HepG2 (cell line): ENCODE results near the gene BTN1A1. TPM values are rescaled to one million over a fixed set of nuclear protein-coding genes. Genes with fewer than 3 reads are reported as not detected.

ENCODE experiments used
- ARNTL ChIP-seq: sonication (generic); formaldehyde crosslinking; IDR thresholded peaks from 2 replicates; pipeline ENCODE4 v1.4.0; 2020; ENCODE audit warnings: mild to moderate bottlenecking, missing genetic modification reagents
- BATF2 ChIP-seq: sonication (generic); formaldehyde crosslinking; IDR thresholded peaks from 2 replicates; pipeline ENCODE4 v1.8.0; 2022; ENCODE audit warnings: mild to moderate bottlenecking, missing genetic modification reagents, moderate library complexity
- FLYWCH1 ChIP-seq: sonication (generic); formaldehyde crosslinking; IDR thresholded peaks from 2 replicates; pipeline ENCODE4 v1.8.1; 2023; ENCODE audit warnings: mild to moderate bottlenecking, missing genetic modification reagents
- FOXO4 ChIP-seq: sonication (generic); formaldehyde crosslinking; conservative IDR thresholded peaks from 2 replicates; pipeline ENCODE4 v1.8.1; 2023; ENCODE audit warnings: missing genetic modification reagents
- HNRNPL ChIP-seq: fragments of 200-400 bp; formaldehyde crosslinking; IDR thresholded peaks from 2 replicates; pipeline ENCODE4 v1.6.1; 2017; ENCODE audit warnings: mild to moderate bottlenecking, low read depth, low read length
- PBX3 ChIP-seq: sonication (generic); formaldehyde crosslinking; IDR thresholded peaks from 2 replicates; pipeline ENCODE4 v1.8.1; 2023; ENCODE audit warnings: missing genetic modification reagents, inconsistent platforms, borderline replicate concordance
- THAP9 ChIP-seq: sonication (generic); formaldehyde crosslinking; IDR thresholded peaks from 2 replicates; pipeline ENCODE4; 2020; ENCODE audit warnings: missing genetic modification reagents, mild to moderate bottlenecking, borderline replicate concordance
- ZBTB1 ChIP-seq: sonication (generic); formaldehyde crosslinking; IDR thresholded peaks from 2 replicates; pipeline ENCODE4 v1.4.0; 2020; ENCODE audit warnings: missing genetic modification reagents, borderline replicate concordance
- ZNF441 ChIP-seq: sonication (generic); formaldehyde crosslinking; IDR thresholded peaks from 2 replicates; pipeline ENCODE4 v1.7.0; 2021; ENCODE audit warnings: missing genetic modification reagents, borderline replicate concordance
- ZNF646 ChIP-seq: sonication (generic); formaldehyde crosslinking; IDR thresholded peaks from 2 replicates; pipeline ENCODE4 v1.9.0; 2021; ENCODE audit warnings: mild to moderate bottlenecking, missing genetic modification reagents
- polyA plus RNA-seq, 8 experiments: library from polyadenylated mRNA; depleted of rRNA in 3 of 8; stranded (reverse) in 7 of 8; unstranded in 1 of 8; fragments of >200 nt; fragmentation: Illumina TruSeq in 4 of 8; extraction: Trizol in 4 of 8; gene quantifications; 2 replicates each; pipeline versions ENCODE4 v1.2.1 to v1.2.3, GENCODE V29; 2011 to 2016; ENCODE audit warnings: low read depth in 4 of 8, missing spikeins in 1 of 8, mixed read lengths in 1 of 8; ENCODE audit not compliant: insufficient read depth in 1 of 8
- total RNA-seq, 5 experiments: library from RNA; depleted of rRNA; stranded (reverse); fragments of >200 nt; fragmentation: Illumina TruSeq; extraction: Trizol; gene quantifications; 2 replicates each; pipeline ENCODE4 v1.2.3, GENCODE V29; 2016; ENCODE audit warnings: low read depth in 1 of 5
- TF ChIP-seq, protein P1 (sequence below): sonication (generic); formaldehyde crosslinking; IDR thresholded peaks from 2 replicates; pipeline ENCODE4 v1.5.0; 2020; ENCODE audit warnings: mild to moderate bottlenecking, missing genetic modification reagents, borderline replicate concordance

BTN1A1 gene
- total and polyA plus RNA-seq, 2 of the 13 experiments (the other 11 are each of a cell fraction or from before 2014, with no cell fraction given), result 0.04 TPM; not detected in 1

DNA sequence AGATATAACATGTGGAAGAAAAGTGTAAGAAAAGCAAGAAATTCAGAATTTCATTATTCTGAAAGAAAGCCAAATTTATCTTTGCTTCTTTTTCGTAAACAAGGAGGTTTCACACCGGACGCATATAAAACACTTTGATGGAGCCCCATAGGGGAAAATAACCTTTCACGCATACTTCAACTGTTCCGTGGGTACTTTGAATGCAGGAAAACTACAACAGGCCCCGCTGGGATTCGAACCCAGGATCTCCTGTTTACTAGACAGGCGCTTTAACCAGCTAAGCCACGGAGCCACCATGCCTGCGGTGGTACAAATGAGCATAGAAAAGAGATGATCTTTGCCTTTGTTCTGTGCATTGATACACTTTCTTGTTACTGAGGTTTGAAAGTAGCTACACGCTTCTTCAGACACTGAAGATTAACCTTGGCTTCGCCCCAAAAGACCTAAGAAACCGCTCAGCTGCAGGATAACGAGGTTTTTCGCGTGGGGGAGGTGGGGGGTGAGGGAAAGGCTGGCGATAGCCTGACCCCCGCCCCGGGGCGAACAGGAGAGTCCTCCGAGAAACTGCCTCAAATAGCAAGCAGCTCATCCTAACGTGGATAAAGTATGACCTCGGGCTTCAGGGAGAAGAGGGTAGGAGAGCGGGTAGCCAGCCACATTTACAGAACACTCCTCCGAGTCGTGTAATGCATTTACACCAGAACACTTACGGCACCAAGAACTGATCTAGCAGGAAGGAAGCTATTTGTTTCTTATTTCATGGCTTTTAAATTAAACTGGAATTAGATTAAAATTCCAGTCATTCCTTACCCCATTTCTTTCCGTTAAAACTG is 32.8 kb downstream of the BTN1A1 start (continued):
- TF ChIP-seq ZNF646 (CRISPR knock-in tag), result 0 out of 2 replicates have a peak, but pooled peaks have one; percentile 16
- TF ChIP-seq, protein P1, sequence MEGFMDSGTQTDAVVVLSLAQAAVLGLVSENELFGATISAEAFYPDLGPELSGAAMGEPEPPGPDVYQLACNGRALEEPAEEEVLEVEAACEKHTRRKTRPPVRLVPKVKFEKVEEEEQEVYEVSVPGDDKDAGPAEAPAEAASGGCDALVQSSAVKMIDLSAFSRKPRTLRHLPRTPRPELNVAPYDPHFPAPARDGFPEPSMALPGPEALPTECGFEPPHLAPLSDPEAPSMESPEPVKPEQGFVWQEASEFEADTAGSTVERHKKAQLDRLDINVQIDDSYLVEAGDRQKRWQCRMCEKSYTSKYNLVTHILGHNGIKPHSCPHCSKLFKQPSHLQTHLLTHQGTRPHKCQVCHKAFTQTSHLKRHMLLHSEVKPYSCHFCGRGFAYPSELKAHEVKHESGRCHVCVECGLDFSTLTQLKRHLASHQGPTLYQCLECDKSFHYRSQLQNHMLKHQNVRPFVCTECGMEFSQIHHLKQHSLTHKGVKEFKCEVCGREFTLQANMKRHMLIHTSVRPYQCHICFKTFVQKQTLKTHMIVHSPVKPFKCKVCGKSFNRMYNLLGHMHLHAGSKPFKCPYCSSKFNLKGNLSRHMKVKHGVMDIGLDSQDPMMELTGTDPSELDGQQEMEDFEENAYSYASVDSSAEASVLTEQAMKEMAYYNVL (CRISPR knock-in tag), result peak; percentile 55; the same call in 1 of the 2 replicates
- no peak for TF ChIP-seq HNRNPL
- no peak for TF ChIP-seq ARNTL
- peak; percentile 56; the same call in 1 of the 2 replicates for TF ChIP-seq ZNF441
- TF ChIP-seq THAP9 (CRISPR knock-in tag), result peak; percentile 41; the same call in 1 of the 2 replicates
- TF ChIP-seq BATF2 (CRISPR knock-in tag), result no peak
- TF ChIP-seq FLYWCH1 (CRISPR knock-in tag), result no peak
- TF ChIP-seq ZBTB1 (CRISPR knock-in tag), result 0 out of 2 replicates have a peak, but pooled peaks have one; percentile 84
- TF ChIP-seq FOXO4 (CRISPR knock-in tag), result no peak
- TF ChIP-seq PBX3, result no peak
